Neural progenitor cell (in vitro differentiated cells): ENCODE data around the gene SPSB3. TPM values are rescaled to one million over a fixed set of nuclear protein-coding genes. Genes with fewer than 3 reads are reported as not detected.
"Not testable (repeated sequence)": the region's sequence is repeated elsewhere in the genome, so short reads cannot be mapped to it uniquely, and the experiment has no call there.

Source experiments
- DNase-seq: peaks from one replicate; pipeline ENCODE4 v3.0.0-alpha.2; 2016; ENCODE audit warnings: low spot score
- H2AFZ ChIP-seq: fragments of 200-600 bp; sonication (generic); replicated peaks from 2 replicates; pipeline ENCODE4 v1.6.1; 2016; ENCODE audit warnings: antibody characterized with exemption
- H3F3A ChIP-seq: fragments of 200-600 bp; sonication (generic); 2 replicates; pipeline ENCODE4 v1.6.1; 2016; ENCODE audit warnings: antibody characterized with exemption, low read depth
- H3K27ac ChIP-seq: fragments of 200-600 bp; sonication (generic); 2 replicates; pipeline ENCODE4 v1.5.1; 2016; ENCODE audit warnings: mild to moderate bottlenecking
- H3K27me3 ChIP-seq: fragments of 200-600 bp; sonication (generic); 2 replicates; pipeline ENCODE4 v1.6.1; 2016; ENCODE audit warnings: mild to moderate bottlenecking, moderate library complexity
- H3K36me3 ChIP-seq: fragments of 200-600 bp; sonication (generic); 2 replicates; pipeline ENCODE4 v1.5.1; 2016
- H3K4me1 ChIP-seq: fragments of 200-600 bp; sonication (generic); 2 replicates; pipeline ENCODE4 v1.6.1; 2016; ENCODE audit warnings: mixed run types
- H3K4me2 ChIP-seq: fragments of 200-600 bp; sonication (generic); 2 replicates; pipeline ENCODE4 v1.6.1; 2016
- H3K4me3 ChIP-seq: fragments of 200-600 bp; sonication (generic); 2 replicates; pipeline ENCODE4 v1.5.1; 2016
- H3K79me2 ChIP-seq: fragments of 200-600 bp; sonication (generic); 2 replicates; pipeline ENCODE4 v1.6.1; 2016; ENCODE audit warnings: low read depth
- H3K9ac ChIP-seq: fragments of 200-600 bp; sonication (generic); 2 replicates; pipeline ENCODE4 v1.6.1; 2016
- H3K9me3 ChIP-seq: fragments of 200-600 bp; sonication (generic); 2 replicates; pipeline ENCODE4 v1.5.1; 2016; ENCODE audit warnings: low read depth
- H4K20me1 ChIP-seq: fragments of 200-600 bp; sonication (generic); 2 replicates; pipeline ENCODE4 v1.6.1; 2016; ENCODE audit warnings: low read depth
- H3K27ac Mint-ChIP-seq: 3 replicates; pipeline ENCODE4 v1.8.0; 2021; ENCODE audit warnings: mixed read lengths
- H3K27me3 Mint-ChIP-seq: 2 replicates; pipeline ENCODE4 v1.8.0; 2022; ENCODE audit warnings: low read depth, mild to moderate bottlenecking, inconsistent platforms, moderate library complexity, mixed read lengths; ENCODE audit not compliant: insufficient read depth
- H3K36me3 Mint-ChIP-seq: 3 replicates; pipeline ENCODE4 v1.8.0; 2021; ENCODE audit warnings: mixed read lengths
- H3K4me1 Mint-ChIP-seq: 3 replicates; pipeline ENCODE4 v1.8.0; 2021; ENCODE audit warnings: mixed read lengths
- H3K4me3 Mint-ChIP-seq: 3 replicates; pipeline ENCODE4 v1.8.0; 2021; ENCODE audit warnings: mild to moderate bottlenecking, moderate library complexity, mixed read lengths
- H3K9me3 Mint-ChIP-seq: 3 replicates; pipeline ENCODE4 v1.8.0; 2020; ENCODE audit warnings: mixed read lengths
- EZH2 ChIP-seq: fragments of 200-600 bp; sonication (generic); IDR thresholded peaks from 2 replicates; pipeline ENCODE4 v1.6.1; 2017; ENCODE audit warnings: antibody characterized with exemption, mild to moderate bottlenecking, moderate library complexity
- EZH2phosphoT487 ChIP-seq: fragments of 200-600 bp; sonication (generic); IDR thresholded peaks from 2 replicates; pipeline ENCODE4 v1.6.1; 2017; ENCODE audit warnings: antibody characterized with exemption
- total RNA-seq: library from RNA; depleted of rRNA; stranded (reverse); fragments of >200 nt; gene quantifications from 2 replicates; pipeline ENCODE4 v1.2.3, GENCODE V29; 2015; ENCODE audit warnings: low replicate concordance
- TF ChIP-seq, protein P1 (sequence below): fragments of 200-600 bp; sonication (generic); IDR thresholded peaks from 2 replicates; pipeline ENCODE4 v1.5.1; 2017; ENCODE audit warnings: antibody characterized with exemption, mild to moderate bottlenecking

SPSB3 gene
- total RNA-seq, 1 donor from 2014 or later: 18.7 TPM

DNA sequence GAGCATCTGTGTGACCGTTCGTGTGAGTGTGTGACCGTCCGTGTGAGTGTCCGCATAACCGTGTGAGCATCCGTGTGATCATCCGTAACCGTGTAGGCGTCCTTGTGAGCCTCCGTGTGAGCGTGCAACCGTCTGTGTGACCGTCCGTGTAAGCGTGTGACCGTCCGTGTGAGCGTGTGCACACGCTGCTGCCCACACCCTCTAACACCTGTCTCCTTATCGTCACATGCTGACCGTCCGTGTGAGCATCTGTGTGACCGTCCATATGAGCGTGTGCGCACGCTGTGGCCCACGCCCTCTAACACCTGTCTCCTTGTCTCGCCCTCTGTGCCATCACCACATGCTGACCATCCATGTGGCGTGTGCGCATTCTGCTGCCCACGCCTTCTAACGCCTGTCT lies 42.1 kb downstream of the SPSB3 start:
- Mint-ChIP-seq H3K27me3 (no peaks in the 10 kb centered on the region), H3K9me3 (no peaks in the 10 kb centered on the region), H3K36me3 (peaks cover 2% of the 10 kb centered on the region), H3K27ac (no peak overlapping the region), H3K4me3 (no peak overlapping the region), H3K4me1 (no peaks in the 10 kb centered on the region)
- H3K27ac ChIP-seq: no peak overlapping the region
- no peak overlapping the region for H3K4me3 ChIP-seq
- no peak overlapping the region for H3K4me2 ChIP-seq
- DNase-seq: no peak
- H2AFZ ChIP-seq: no peak overlapping the region
- H3K9ac ChIP-seq: no peak overlapping the region
- no peaks in the 10 kb centered on the region for H4K20me1 ChIP-seq
- no peak for TF ChIP-seq EZH2phosphoT487
- TF ChIP-seq EZH2: no peak
- TF ChIP-seq, protein P1, sequence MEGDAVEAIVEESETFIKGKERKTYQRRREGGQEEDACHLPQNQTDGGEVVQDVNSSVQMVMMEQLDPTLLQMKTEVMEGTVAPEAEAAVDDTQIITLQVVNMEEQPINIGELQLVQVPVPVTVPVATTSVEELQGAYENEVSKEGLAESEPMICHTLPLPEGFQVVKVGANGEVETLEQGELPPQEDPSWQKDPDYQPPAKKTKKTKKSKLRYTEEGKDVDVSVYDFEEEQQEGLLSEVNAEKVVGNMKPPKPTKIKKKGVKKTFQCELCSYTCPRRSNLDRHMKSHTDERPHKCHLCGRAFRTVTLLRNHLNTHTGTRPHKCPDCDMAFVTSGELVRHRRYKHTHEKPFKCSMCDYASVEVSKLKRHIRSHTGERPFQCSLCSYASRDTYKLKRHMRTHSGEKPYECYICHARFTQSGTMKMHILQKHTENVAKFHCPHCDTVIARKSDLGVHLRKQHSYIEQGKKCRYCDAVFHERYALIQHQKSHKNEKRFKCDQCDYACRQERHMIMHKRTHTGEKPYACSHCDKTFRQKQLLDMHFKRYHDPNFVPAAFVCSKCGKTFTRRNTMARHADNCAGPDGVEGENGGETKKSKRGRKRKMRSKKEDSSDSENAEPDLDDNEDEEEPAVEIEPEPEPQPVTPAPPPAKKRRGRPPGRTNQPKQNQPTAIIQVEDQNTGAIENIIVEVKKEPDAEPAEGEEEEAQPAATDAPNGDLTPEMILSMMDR: no peak
- peaks cover 49% of the 10 kb centered on the region for H3F3A ChIP-seq
- H3K4me1 ChIP-seq: no peaks in the 10 kb centered on the region
- no peaks in the 10 kb centered on the region for H3K36me3 ChIP-seq
- H3K79me2 ChIP-seq: no peaks in the 10 kb centered on the region
- no peaks in the 10 kb centered on the region for H3K9me3 ChIP-seq
- H3K27me3 ChIP-seq: no peaks in the 10 kb centered on the region

DNA sequence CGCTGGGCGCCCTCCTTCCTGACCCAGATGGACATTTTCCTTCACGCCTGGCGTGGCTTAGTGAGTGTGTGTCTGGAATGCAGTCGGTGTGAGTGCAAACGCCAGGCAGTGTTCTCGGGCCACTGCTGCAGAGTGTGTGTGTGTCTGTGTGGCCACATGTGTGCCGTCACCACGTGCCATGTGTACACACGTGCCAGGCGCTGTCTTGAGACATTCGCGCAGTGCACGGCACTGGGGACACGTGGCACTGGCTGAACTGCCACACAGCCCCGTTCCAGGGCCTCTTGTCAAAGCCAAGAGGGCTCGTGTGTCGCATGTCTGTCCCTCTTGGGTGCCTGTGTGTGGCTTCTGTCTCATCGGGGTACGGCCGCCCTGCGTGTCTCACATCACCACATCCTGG lies 47.6 kb downstream of the SPSB3 start:
- H4K20me1 ChIP-seq: no peaks in the 10 kb centered on the region
- H3K27ac Mint-ChIP-seq: no peak overlapping the region
- peaks cover 3% of the 10 kb centered on the region for H3K36me3 Mint-ChIP-seq

DNA sequence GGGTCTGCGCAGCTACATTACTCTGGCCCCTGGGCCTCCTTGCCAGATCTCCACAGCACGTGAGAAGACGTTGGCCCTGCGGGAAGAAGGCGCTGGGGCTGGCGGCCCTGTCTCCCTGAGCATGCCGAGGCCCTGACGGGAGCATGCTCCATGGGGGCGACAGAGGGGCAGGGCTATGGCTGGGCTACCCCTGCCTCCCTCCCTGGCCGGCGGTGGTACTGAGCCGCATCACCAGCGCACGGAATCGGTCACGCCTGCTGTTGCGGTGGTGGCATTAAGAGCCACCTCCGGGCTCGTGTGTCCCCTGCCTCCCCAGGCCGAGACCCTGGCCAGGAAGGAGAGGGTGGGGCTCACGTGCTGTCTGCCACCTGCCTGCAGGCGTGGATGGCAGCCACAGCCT lies 48.2 kb downstream of the SPSB3 start:
- no peak for DNase-seq
- H3K4me1 ChIP-seq: no peaks in the 10 kb centered on the region
- H3K27ac Mint-ChIP-seq: no peak overlapping the region
- H3K4me3 Mint-ChIP-seq: no peak overlapping the region
- peaks cover 45% of the 10 kb centered on the region for H3F3A ChIP-seq
- no peak overlapping the region for H3K9ac ChIP-seq
- peaks cover 2% of the 10 kb centered on the region for H4K20me1 ChIP-seq
- peaks cover 2% of the 10 kb centered on the region for H3K9me3 Mint-ChIP-seq
- no peaks in the 10 kb centered on the region for H3K27me3 ChIP-seq
- H3K9me3 ChIP-seq: no peaks in the 10 kb centered on the region
- H3K27me3 Mint-ChIP-seq: no peaks in the 10 kb centered on the region
- no peaks in the 10 kb centered on the region for H3K79me2 ChIP-seq
- peaks cover 4% of the 10 kb centered on the region for H3K36me3 Mint-ChIP-seq
- no peaks in the 10 kb centered on the region for H3K4me1 Mint-ChIP-seq
- H3K4me2 ChIP-seq: no peak overlapping the region
- H2AFZ ChIP-seq: no peak overlapping the region
- TF ChIP-seq EZH2phosphoT487 (no peak), EZH2 (no peak)
- TF ChIP-seq, protein P1: no peak
- H3K4me3 ChIP-seq: no peak overlapping the region
- no peaks in the 10 kb centered on the region for H3K36me3 ChIP-seq
- H3K27ac ChIP-seq: no peak overlapping the region

More for the DNA sequence above, 47.6 kb downstream of the SPSB3 start:
- DNase-seq: no peak
- Histone ChIP-seq H3K36me3 (no peaks in the 10 kb centered on the region), H3K4me3 (no peak overlapping the region), H3K9me3 (no peaks in the 10 kb centered on the region), H2AFZ (no peak overlapping the region), H3K4me1 (no peaks in the 10 kb centered on the region), H3K9ac (no peak overlapping the region), H3K4me2 (no peak overlapping the region), H3F3A (peaks cover 52% of the 10 kb centered on the region), H3K27me3 (no peaks in the 10 kb centered on the region), H3K79me2 (no peaks in the 10 kb centered on the region), H3K27ac (no peak overlapping the region)
- Mint-ChIP-seq H3K4me1 (no peaks in the 10 kb centered on the region), H3K9me3 (peaks cover 2% of the 10 kb centered on the region), H3K4me3 (no peak overlapping the region), H3K27me3 (no peaks in the 10 kb centered on the region)
- TF ChIP-seq EZH2: no peak
- TF ChIP-seq, protein P1: no peak
- no peak for TF ChIP-seq EZH2phosphoT487

DNA sequence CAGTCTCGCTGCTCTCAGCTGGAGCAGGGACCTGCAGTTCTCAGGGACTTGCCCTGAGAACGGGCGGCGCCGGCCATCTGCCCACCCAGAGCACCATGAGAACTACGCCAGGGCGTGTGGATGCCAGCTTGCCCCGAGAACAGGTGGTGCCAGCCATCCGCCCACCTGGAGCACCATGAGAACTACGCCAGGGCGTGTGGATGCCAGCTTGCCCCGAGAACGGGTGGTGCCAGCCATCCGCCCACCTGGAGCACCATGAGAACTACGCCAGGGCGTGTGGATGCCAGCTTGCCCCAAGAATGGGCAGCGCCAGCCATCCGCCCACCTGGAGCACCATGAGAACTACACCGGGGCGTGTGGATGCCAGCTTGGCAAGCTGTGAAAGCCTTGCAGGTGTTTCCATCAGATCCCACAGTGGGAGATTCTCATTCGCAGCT lies 49.8 kb downstream of the SPSB3 start:
- H3K27me3 ChIP-seq, H3K9me3 Mint-ChIP-seq, DNase-seq, H3K27me3 Mint-ChIP-seq, H3K27ac Mint-ChIP-seq, H4K20me1 ChIP-seq, H3K9me3 ChIP-seq, H3K27ac ChIP-seq, H3K4me1 ChIP-seq, H3K36me3 Mint-ChIP-seq, H3K4me2 ChIP-seq, H3K9ac ChIP-seq, H2AFZ ChIP-seq, H3K79me2 ChIP-seq, H3K4me3 ChIP-seq, H3K4me3 Mint-ChIP-seq, H3K4me1 Mint-ChIP-seq, H3K36me3 ChIP-seq: not testable (repeated sequence)
- peaks cover 31% of the 10 kb centered on the region for H3F3A ChIP-seq
